Pericardium fibroblast (primary cell): ENCODE data around the gene NOL7. TPM values are rescaled to one million over a fixed set of nuclear protein-coding genes. Genes with fewer than 3 reads are reported as not detected.

Experiments
- total RNA-seq: library from RNA; depleted of rRNA; stranded (reverse); fragments of >200 nt; gene quantifications from 2 replicates; pipeline ENCODE4 v1.2.3, GENCODE V29; 2015

The NOL7 gene
- 78.1 and 78.3 TPM in 2 replicates for total RNA-seq

GRCh38 chr6:13614926-13615791 is at the start of gene NOL7:
TSS of gene NOL7 (plus strand) at chr6:13615335. CDS start at chr6:13615359, 24 bp downstream.

GRCh38 chr6:13574571-13575376 is 40.4 kb upstream of the NOL7 start, which contains the start of gene SIRT5:
TSS of gene SIRT5 (plus strand) at chr6:13574601. CDS start at chr6:13584111, 9,510 bp downstream.

Other genes with a start within 250 kb of the NOL7 start
- gene GFOD1, start 127.7 kb upstream of the NOL7 start, total RNA-seq = 5.7 and 24.2 TPM in 2 replicates
- 5.3 and 7.4 TPM in 2 replicates for gene SIRT5, start 40.7 kb upstream of the NOL7 start, total RNA-seq
- 25.1 and 30.8 TPM in 2 replicates for gene RANBP9, start 96.5 kb downstream of the NOL7 start, total RNA-seq
- 7.8 and 11.9 TPM in 2 replicates for gene MCUR1, start 199.2 kb downstream of the NOL7 start, total RNA-seq